Loucy (cell line): ENCODE data around the gene DCXR.

Experiments used
- CTCF ChIP-seq: fragments of 200-600 bp; sonication (generic); conservative IDR thresholded peaks from 2 replicates; pipeline ENCODE4 v1.5.1; 2014; ENCODE audit warnings: mild to moderate bottlenecking, antibody characterized with exemption, low read length
- EZH2phosphoT487 ChIP-seq: fragments of 200-600 bp; IDR thresholded peaks from 2 replicates; pipeline ENCODE4 v1.6.1; 2018; ENCODE audit warnings: antibody characterized with exemption, mild to moderate bottlenecking, moderate library complexity, borderline replicate concordance

GRCh38 chr17:82083009-82083408 is 45.5 kb upstream of the DCXR start:
- no peak for TF ChIP-seq CTCF
- TF ChIP-seq EZH2phosphoT487: no peak
